Esophagus muscularis mucosa (tissue), 3 donors: ENCODE measurements around the gene SLC25A36.

Experiments
- CTCF ChIP-seq, 3 experiments: fragments of 200-600 bp in 2 of 3; fragments of 450-650 bp in 1 of 3; sonication (generic) in 2 of 3; IDR thresholded peaks; one replicate each; pipeline ENCODE4 v1.5.1; 2017 to 2019; ENCODE audit warnings: antibody characterized with exemption in 3 of 3, mild to moderate bottlenecking in 2 of 3, moderate library complexity in 1 of 3
- EP300 ChIP-seq: sonication (generic); formaldehyde crosslinking; IDR thresholded peaks from one replicate; pipeline ENCODE4 v1.6.1; 2017; ENCODE audit warnings: antibody characterized with exemption

GRCh38 chr3:141011997-141012262 is 70.3 kb downstream of the SLC25A36 start:
- TF ChIP-seq EP300 (no peak), CTCF (IDR thresholded peaks at IDR 0.05) (no peak)
